ENCODE measurements around the gene TIMM44. TPM values are rescaled to one million over a fixed set of nuclear protein-coding genes. Genes with fewer than 3 reads are reported as not detected.
"Not testable (repeated sequence)": the region's sequence is repeated elsewhere in the genome, so short reads cannot be mapped to it uniquely, and the experiment has no call there.

TIMM44 gene
- total RNA-seq, 1 donor from 2014 or later, result 79.2 TPM

GRCh38 chr19:7970716-7971448 is 27.4 kb upstream of the TIMM44 start:
- Mint-ChIP-seq H3K9me3 (no peaks in the 10 kb centered on the region), H3K36me3 (ENCODE audit: low read depth) (peaks cover 53% of the 10 kb centered on the region), H3K27me3 (ENCODE audit: low read depth) (no peaks in the 10 kb centered on the region), H3K27ac (no peak overlapping the region), H3K4me3 (ENCODE audit: low read depth) (no peak overlapping the region), H3K4me1 (ENCODE audit: low read depth) (no peaks in the 10 kb centered on the region)
- intact Hi-C loops (cut with micrococcal nuclease), result no loop called here
- no peak for DNase-seq (ENCODE audit: low spot score)

GRCh38 chr19:7969555-7969939 is 26.1 kb upstream of the TIMM44 start:
- Mint-ChIP-seq H3K27ac (no peak overlapping the region), H3K36me3 (ENCODE audit: low read depth) (peaks cover 57% of the 10 kb centered on the region), H3K4me3 (ENCODE audit: low read depth) (no peak overlapping the region), H3K4me1 (ENCODE audit: low read depth) (no peaks in the 10 kb centered on the region), H3K27me3 (ENCODE audit: low read depth) (no peaks in the 10 kb centered on the region), H3K9me3 (no peaks in the 10 kb centered on the region)
- DNase-seq (ENCODE audit: low spot score), result no peak
- intact Hi-C loops (cut with micrococcal nuclease), result no loop called here

- H3K4me3 Mint-ChIP-seq (ENCODE audit: low read depth), result no peak overlapping the region
- no peak overlapping the region for H3K27ac Mint-ChIP-seq
- no peaks in the 10 kb centered on the region for H3K27me3 Mint-ChIP-seq (ENCODE audit: low read depth)
- no peaks in the 10 kb centered on the region for H3K4me1 Mint-ChIP-seq (ENCODE audit: low read depth)
- no peaks in the 10 kb centered on the region for H3K9me3 Mint-ChIP-seq
- no peak for DNase-seq (ENCODE audit: low spot score)
- intact Hi-C loops (cut with micrococcal nuclease), result no loop called here
- H3K36me3 Mint-ChIP-seq (ENCODE audit: low read depth), result peaks cover 54% of the 10 kb centered on the region
These were observed 25.5 kb upstream of the TIMM44 start for GRCh38 chr19:7968796-7969554.

GRCh38 chr19:7968008-7968795 is 24.7 kb upstream of the TIMM44 start:
- Mint-ChIP-seq H3K4me1 (ENCODE audit: low read depth) (no peaks in the 10 kb centered on the region), H3K36me3 (ENCODE audit: low read depth) (peaks cover 51% of the 10 kb centered on the region), H3K27ac (no peak overlapping the region), H3K27me3 (ENCODE audit: low read depth) (no peaks in the 10 kb centered on the region), H3K4me3 (ENCODE audit: low read depth) (no peak overlapping the region), H3K9me3 (no peaks in the 10 kb centered on the region)
- no peak for DNase-seq (ENCODE audit: low spot score)
- intact Hi-C loops (cut with micrococcal nuclease), result no loop called here

GRCh38 chr19:7965921-7966665 is 22.6 kb upstream of the TIMM44 start:
- intact Hi-C loops (cut with micrococcal nuclease), result no loop called here
- Mint-ChIP-seq H3K36me3 (ENCODE audit: low read depth) (peaks cover 57% of the 10 kb centered on the region), H3K27ac (no peak overlapping the region), H3K27me3 (ENCODE audit: low read depth) (no peaks in the 10 kb centered on the region), H3K4me3 (ENCODE audit: low read depth) (no peak overlapping the region), H3K4me1 (ENCODE audit: low read depth) (no peaks in the 10 kb centered on the region), H3K9me3 (no peaks in the 10 kb centered on the region)
- DNase-seq (ENCODE audit: low spot score), result no peak

- Mint-ChIP-seq H3K9me3 (no peaks in the 10 kb centered on the region), H3K4me3 (ENCODE audit: low read depth) (no peak overlapping the region), H3K36me3 (ENCODE audit: low read depth) (peaks cover 50% of the 10 kb centered on the region), H3K4me1 (ENCODE audit: low read depth) (no peaks in the 10 kb centered on the region), H3K27ac (no peak overlapping the region), H3K27me3 (ENCODE audit: low read depth) (no peaks in the 10 kb centered on the region)
- DNase-seq (ENCODE audit: low spot score), result no peak
- intact Hi-C loops (cut with micrococcal nuclease), result no loop called here
These were observed 21.9 kb upstream of the TIMM44 start for GRCh38 chr19:7965259-7965841.

- Mint-ChIP-seq H3K9me3 (no peaks in the 10 kb centered on the region), H3K36me3 (ENCODE audit: low read depth) (peaks cover 42% of the 10 kb centered on the region), H3K27ac (no peak overlapping the region), H3K27me3 (ENCODE audit: low read depth) (no peaks in the 10 kb centered on the region), H3K4me1 (ENCODE audit: low read depth) (no peaks in the 10 kb centered on the region), H3K4me3 (ENCODE audit: low read depth) (no peak overlapping the region)
- intact Hi-C loops (cut with micrococcal nuclease), result no loop called here
- DNase-seq (ENCODE audit: low spot score), result no peak
These were observed 20.1 kb upstream of the TIMM44 start for GRCh38 chr19:7963566-7963965.

GRCh38 chr19:7962644-7963268 is 19.3 kb upstream of the TIMM44 start:
- H3K36me3 Mint-ChIP-seq (ENCODE audit: low read depth), result peaks cover 42% of the 10 kb centered on the region
- H3K27me3 Mint-ChIP-seq (ENCODE audit: low read depth), result no peaks in the 10 kb centered on the region
- intact Hi-C loops (cut with micrococcal nuclease), result no loop called here
- no peaks in the 10 kb centered on the region for H3K9me3 Mint-ChIP-seq
- H3K4me3 Mint-ChIP-seq (ENCODE audit: low read depth), result no peak overlapping the region
- no peak overlapping the region for H3K27ac Mint-ChIP-seq
- H3K4me1 Mint-ChIP-seq (ENCODE audit: low read depth), result no peaks in the 10 kb centered on the region
- DNase-seq (ENCODE audit: low spot score), result no peak

GRCh38 chr19:7961920-7962626 is 18.6 kb upstream of the TIMM44 start:
- no peak overlapping the region for H3K4me3 Mint-ChIP-seq (ENCODE audit: low read depth)
- H3K4me1 Mint-ChIP-seq (ENCODE audit: low read depth), result no peaks in the 10 kb centered on the region
- H3K27ac Mint-ChIP-seq, result no peak overlapping the region
- H3K9me3 Mint-ChIP-seq, result no peaks in the 10 kb centered on the region
- DNase-seq (ENCODE audit: low spot score), result no peak
- peaks cover 41% of the 10 kb centered on the region for H3K36me3 Mint-ChIP-seq (ENCODE audit: low read depth)
- intact Hi-C loops (cut with micrococcal nuclease), result no loop called here
- H3K27me3 Mint-ChIP-seq (ENCODE audit: low read depth), result no peaks in the 10 kb centered on the region

- H3K4me3 Mint-ChIP-seq (ENCODE audit: low read depth); H3K9me3 Mint-ChIP-seq; H3K27ac Mint-ChIP-seq; DNase-seq (ENCODE audit: low spot score); H3K27me3 Mint-ChIP-seq (ENCODE audit: low read depth); H3K4me1 Mint-ChIP-seq (ENCODE audit: low read depth); intact Hi-C loops (cut with micrococcal nuclease): not testable (repeated sequence)
- peaks cover 36% of the 10 kb centered on the region for H3K36me3 Mint-ChIP-seq (ENCODE audit: low read depth)
These were observed 17.6 kb upstream of the TIMM44 start for GRCh38 chr19:7961082-7961481.

GRCh38 chr19:7959211-7959610 is 15.7 kb upstream of the TIMM44 start:
- Mint-ChIP-seq H3K27ac (no peak overlapping the region), H3K36me3 (ENCODE audit: low read depth) (peaks cover 29% of the 10 kb centered on the region), H3K9me3 (no peaks in the 10 kb centered on the region), H3K4me3 (ENCODE audit: low read depth) (no peak overlapping the region), H3K27me3 (ENCODE audit: low read depth) (no peaks in the 10 kb centered on the region), H3K4me1 (ENCODE audit: low read depth) (no peaks in the 10 kb centered on the region)
- intact Hi-C loops (cut with micrococcal nuclease), result no loop called here
- DNase-seq (ENCODE audit: low spot score), result no peak

Measured in activated T-helper 2 cell treated with anti-CD3 and anti-CD28 coated beads, Interferon-gamma antibody, Interleukin-2, Interleukin-4, amounts not matched to agents 10 μg/mL and 5 μg/mL and 100 μg/mL, durations not matched to agents 14 hours and 24 hours and 36 hours (primary cell).